HG02642 (cell line): ENCODE measurements around the gene PML.
"Not testable (repeated sequence)": the region's sequence is repeated elsewhere in the genome, so short reads cannot be mapped to it uniquely, and the experiment has no call there.

Experiments used
- ATAC-seq: cut with Tn5 transposase; IDR thresholded peaks from one replicate; pipeline ENCODE4 v1.9.1; 2021; ENCODE audit warnings: mild to moderate bottlenecking; ENCODE audit not compliant: unreplicated experiment, poor library complexity

Gene PML

DNA sequence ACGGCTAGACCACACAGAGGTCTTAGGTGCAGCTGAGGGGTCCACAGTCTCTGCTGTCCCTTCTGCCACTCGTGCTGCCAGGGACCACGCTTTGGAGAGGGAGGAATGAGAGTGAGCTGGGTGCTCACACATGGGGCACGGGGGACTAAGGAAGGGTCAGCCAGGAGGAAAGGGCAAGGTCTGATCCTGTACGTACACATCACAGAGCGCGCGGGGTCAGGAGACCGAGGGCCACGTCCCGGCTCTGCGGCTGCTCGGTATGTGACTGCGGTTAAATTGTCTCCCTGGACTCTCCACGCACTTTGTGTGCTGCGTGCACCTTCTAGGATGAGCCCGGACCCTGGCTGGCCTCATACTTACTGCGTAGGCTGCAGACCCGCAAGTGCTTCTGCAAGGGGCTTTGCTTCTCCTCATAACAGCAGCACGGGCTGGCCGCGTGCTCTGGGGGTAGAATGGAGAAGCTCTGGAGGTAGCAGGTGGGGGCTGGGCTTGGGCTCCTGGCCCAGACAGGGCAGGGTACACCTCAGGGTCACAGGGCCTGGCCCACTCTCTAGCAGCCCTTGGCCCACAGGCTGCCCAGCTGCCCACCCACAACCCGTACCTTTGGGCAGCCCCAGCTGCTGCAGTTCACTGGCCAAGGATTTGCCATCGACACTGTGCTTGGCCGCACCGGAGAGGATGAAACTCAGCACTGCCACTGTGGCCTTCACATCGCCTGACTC lies 102.4 kb downstream of the PML start:
- ATAC-seq, result not testable (repeated sequence)
